ENCODE results near the gene MIER2.

DNA sequence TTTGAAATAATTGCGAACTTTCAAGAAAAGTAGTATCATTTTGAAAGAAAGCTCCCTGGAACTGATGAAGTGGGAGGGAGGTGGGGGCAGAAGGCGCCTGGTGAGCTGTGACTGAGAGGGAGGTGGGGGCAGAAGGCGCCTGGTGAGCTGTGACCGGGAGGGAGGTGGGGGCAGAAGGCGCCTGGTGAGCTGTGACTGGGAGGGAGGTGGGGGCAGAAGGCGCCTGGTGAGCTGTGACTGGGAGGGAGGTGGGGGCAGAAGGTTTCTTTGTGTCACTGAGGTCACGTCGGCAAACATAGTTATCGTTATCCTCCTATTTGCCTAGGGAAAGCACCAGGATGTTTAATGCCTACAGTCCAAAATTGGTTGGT, 40.2 kb upstream of the MIER2 start:
- TF ChIP-seq FOXK2 (IDR thresholded peaks at IDR 0.05), result no peak
- TF ChIP-seq TARDBP (IDR thresholded peaks at IDR 0.05), result no peak
- no peak for TF ChIP-seq LEF1 (IDR thresholded peaks at IDR 0.05; ENCODE audit: borderline replicate concordance)
- TF ChIP-seq SP1 (IDR thresholded peaks at IDR 0.05), result no peak
- no peak for TF ChIP-seq SUZ12 (IDR thresholded peaks at IDR 0.05)
- no peak for TF ChIP-seq FOXA1 (IDR thresholded peaks at IDR 0.05)
- no peak for TF ChIP-seq HDGF (IDR thresholded peaks at IDR 0.05; ENCODE audit: borderline replicate concordance)
- no peak for TF ChIP-seq NFRKB (IDR thresholded peaks at IDR 0.05)
- no peak for TF ChIP-seq FOXM1 (IDR thresholded peaks at IDR 0.05; ENCODE audit: borderline replicate concordance)
- TF ChIP-seq CTBP1 (IDR thresholded peaks at IDR 0.05; ENCODE audit: borderline replicate concordance), result no peak
- TF ChIP-seq, protein P1, sequence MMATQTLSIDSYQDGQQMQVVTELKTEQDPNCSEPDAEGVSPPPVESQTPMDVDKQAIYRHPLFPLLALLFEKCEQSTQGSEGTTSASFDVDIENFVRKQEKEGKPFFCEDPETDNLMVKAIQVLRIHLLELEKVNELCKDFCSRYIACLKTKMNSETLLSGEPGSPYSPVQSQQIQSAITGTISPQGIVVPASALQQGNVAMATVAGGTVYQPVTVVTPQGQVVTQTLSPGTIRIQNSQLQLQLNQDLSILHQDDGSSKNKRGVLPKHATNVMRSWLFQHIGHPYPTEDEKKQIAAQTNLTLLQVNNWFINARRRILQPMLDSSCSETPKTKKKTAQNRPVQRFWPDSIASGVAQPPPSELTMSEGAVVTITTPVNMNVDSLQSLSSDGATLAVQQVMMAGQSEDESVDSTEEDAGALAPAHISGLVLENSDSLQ (IDR thresholded peaks at IDR 0.05), result no peak
- TF ChIP-seq L3MBTL2 (conservative IDR thresholded peaks at IDR 0.05), result no peak
